ENCODE results near the gene VSIG4. TPM values are rescaled to one million over a fixed set of nuclear protein-coding genes. Genes with fewer than 3 reads are reported as not detected.

The VSIG4 gene
- total RNA-seq, 1 experiment from 2014 or later = 0.10 TPM

DNA sequence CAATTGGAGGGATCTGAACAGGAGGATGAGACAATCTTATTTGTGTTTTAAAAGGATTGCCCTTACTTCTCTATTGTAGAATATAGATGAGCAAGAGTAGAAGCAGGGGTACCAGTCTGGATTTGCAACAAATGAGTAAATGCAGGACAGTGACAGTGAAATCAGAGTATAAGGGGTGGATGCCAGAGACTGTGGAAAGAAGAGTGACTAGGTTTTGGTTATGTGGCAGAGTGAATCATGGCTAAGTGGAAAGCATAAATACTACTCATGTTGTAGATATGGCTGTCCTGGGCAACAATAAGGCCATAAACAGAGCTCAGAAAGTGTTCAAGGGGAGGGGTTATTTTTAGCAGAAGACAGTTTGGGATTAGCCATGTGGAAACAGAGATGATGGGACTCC, 6.0 kb upstream of the VSIG4 start:
- no peak overlapping the region for H3K4me3 ChIP-seq (ENCODE audit: low read depth in 2 of 2, low read length in 2 of 2)
- ChIA-PET CTCF (no interaction called here), POLR2A (no interaction called here)
- in situ Hi-C loops (cut with HindIII; ENCODE audit: low pct_unique_long_range_greater_than_20kb, low sequenced_read_pairs) (no loop called here), intact Hi-C loops (cut with micrococcal nuclease; ENCODE audit: unreplicated experiment) (no loop called here)
- H3K4me1 ChIP-seq (ENCODE audit: control insufficient read depth, insufficient read depth, low read length) = no peaks in the 10 kb centered on the region
- H3K27me3 ChIP-seq (ENCODE audit: control insufficient read depth, insufficient read depth, low read length) = no peaks in the 10 kb centered on the region
- H3K9me3 ChIP-seq (ENCODE audit: control insufficient read depth, insufficient read depth, low read depth, low read length) = no peaks in the 10 kb centered on the region
- DNase-seq (ENCODE audit: low read depth, low spot score) (no peak), ATAC-seq (no peak)
- no peak overlapping the region for H3K27ac ChIP-seq (ENCODE audit: low read length)
- no TSS peak for BruUV-seq (replicated peaks)
- TF ChIP-seq POLR2AphosphoS5 (IDR thresholded peaks at IDR 0.05; ENCODE audit: low read depth, low read length) = no peak
- TF ChIP-seq, protein P1, sequence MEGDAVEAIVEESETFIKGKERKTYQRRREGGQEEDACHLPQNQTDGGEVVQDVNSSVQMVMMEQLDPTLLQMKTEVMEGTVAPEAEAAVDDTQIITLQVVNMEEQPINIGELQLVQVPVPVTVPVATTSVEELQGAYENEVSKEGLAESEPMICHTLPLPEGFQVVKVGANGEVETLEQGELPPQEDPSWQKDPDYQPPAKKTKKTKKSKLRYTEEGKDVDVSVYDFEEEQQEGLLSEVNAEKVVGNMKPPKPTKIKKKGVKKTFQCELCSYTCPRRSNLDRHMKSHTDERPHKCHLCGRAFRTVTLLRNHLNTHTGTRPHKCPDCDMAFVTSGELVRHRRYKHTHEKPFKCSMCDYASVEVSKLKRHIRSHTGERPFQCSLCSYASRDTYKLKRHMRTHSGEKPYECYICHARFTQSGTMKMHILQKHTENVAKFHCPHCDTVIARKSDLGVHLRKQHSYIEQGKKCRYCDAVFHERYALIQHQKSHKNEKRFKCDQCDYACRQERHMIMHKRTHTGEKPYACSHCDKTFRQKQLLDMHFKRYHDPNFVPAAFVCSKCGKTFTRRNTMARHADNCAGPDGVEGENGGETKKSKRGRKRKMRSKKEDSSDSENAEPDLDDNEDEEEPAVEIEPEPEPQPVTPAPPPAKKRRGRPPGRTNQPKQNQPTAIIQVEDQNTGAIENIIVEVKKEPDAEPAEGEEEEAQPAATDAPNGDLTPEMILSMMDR (IDR thresholded peaks at IDR 0.05) = no peak
- no peak for TF ChIP-seq TCF7L2 (IDR thresholded peaks at IDR 0.05; ENCODE audit: low read depth, low read length)
- TF ChIP-seq SIN3A (IDR thresholded peaks at IDR 0.05; ENCODE audit: borderline replicate concordance, insufficient read depth, low read depth, low read length) = no peak
- TF ChIP-seq, protein P2, sequence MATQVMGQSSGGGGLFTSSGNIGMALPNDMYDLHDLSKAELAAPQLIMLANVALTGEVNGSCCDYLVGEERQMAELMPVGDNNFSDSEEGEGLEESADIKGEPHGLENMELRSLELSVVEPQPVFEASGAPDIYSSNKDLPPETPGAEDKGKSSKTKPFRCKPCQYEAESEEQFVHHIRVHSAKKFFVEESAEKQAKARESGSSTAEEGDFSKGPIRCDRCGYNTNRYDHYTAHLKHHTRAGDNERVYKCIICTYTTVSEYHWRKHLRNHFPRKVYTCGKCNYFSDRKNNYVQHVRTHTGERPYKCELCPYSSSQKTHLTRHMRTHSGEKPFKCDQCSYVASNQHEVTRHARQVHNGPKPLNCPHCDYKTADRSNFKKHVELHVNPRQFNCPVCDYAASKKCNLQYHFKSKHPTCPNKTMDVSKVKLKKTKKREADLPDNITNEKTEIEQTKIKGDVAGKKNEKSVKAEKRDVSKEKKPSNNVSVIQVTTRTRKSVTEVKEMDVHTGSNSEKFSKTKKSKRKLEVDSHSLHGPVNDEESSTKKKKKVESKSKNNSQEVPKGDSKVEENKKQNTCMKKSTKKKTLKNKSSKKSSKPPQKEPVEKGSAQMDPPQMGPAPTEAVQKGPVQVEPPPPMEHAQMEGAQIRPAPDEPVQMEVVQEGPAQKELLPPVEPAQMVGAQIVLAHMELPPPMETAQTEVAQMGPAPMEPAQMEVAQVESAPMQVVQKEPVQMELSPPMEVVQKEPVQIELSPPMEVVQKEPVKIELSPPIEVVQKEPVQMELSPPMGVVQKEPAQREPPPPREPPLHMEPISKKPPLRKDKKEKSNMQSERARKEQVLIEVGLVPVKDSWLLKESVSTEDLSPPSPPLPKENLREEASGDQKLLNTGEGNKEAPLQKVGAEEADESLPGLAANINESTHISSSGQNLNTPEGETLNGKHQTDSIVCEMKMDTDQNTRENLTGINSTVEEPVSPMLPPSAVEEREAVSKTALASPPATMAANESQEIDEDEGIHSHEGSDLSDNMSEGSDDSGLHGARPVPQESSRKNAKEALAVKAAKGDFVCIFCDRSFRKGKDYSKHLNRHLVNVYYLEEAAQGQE (IDR thresholded peaks at IDR 0.05; ENCODE audit: insufficient read depth in 1 of 2, low read depth in 2 of 2, low read length in 1 of 2) = no peak
- H3K36me3 ChIP-seq (ENCODE audit: control insufficient read depth, insufficient read depth, low read length) = no peaks in the 10 kb centered on the region

DNA sequence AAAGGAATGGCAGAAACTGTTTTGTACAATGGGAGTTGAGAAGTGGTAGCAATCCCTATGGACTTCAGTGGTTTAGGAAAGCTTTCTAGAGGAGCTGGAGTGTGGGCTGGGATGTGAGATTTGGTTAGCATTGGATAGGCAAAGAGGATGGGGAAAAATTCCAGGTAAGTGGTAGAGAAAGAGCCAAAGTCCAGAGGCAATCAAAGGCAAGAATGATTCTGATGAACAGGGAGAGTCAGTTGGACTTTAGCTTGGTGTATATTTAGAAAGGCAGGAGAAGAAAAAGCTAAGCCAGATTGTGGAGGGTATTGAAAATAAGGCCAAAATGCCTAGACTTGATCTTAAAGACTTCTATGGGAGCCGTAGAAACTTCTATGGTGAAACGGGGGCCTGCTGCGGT, 3.7 kb upstream of the VSIG4 start:
- H3K4me1 ChIP-seq (ENCODE audit: control insufficient read depth, insufficient read depth, low read length) = no peaks in the 10 kb centered on the region
- intact Hi-C loops (cut with micrococcal nuclease; ENCODE audit: unreplicated experiment) (no loop called here), in situ Hi-C loops (cut with HindIII; ENCODE audit: low pct_unique_long_range_greater_than_20kb, low sequenced_read_pairs) (no loop called here)
- DNase-seq (ENCODE audit: low read depth, low spot score) (no peak), ATAC-seq (no peak)
- H3K36me3 ChIP-seq (ENCODE audit: control insufficient read depth, insufficient read depth, low read length) = no peaks in the 10 kb centered on the region
- no peaks in the 10 kb centered on the region for H3K27me3 ChIP-seq (ENCODE audit: control insufficient read depth, insufficient read depth, low read length)
- H3K9me3 ChIP-seq (ENCODE audit: control insufficient read depth, insufficient read depth, low read depth, low read length) = no peaks in the 10 kb centered on the region
- TF ChIP-seq POLR2AphosphoS5 (IDR thresholded peaks at IDR 0.05; ENCODE audit: low read depth, low read length) (no peak), SIN3A (IDR thresholded peaks at IDR 0.05; ENCODE audit: borderline replicate concordance, insufficient read depth, low read depth, low read length) (no peak), TCF7L2 (IDR thresholded peaks at IDR 0.05; ENCODE audit: low read depth, low read length) (no peak)
- TF ChIP-seq, protein P1 (IDR thresholded peaks at IDR 0.05) = no peak
- TF ChIP-seq, protein P2 (IDR thresholded peaks at IDR 0.05; ENCODE audit: insufficient read depth in 1 of 2, low read depth in 2 of 2, low read length in 1 of 2) = no peak
- no peak overlapping the region for H3K4me3 ChIP-seq (ENCODE audit: low read depth in 2 of 2, low read length in 2 of 2)
- ChIA-PET POLR2A (no interaction called here), CTCF (no interaction called here)
- no TSS peak for BruUV-seq (replicated peaks)
- no peak overlapping the region for H3K27ac ChIP-seq (ENCODE audit: low read length)

All from Panc1 (cell line).